ENCODE measurements around the gene GAK. TPM values are rescaled to one million over a fixed set of nuclear protein-coding genes. Genes with fewer than 3 reads are reported as not detected.

GAK gene
- total RNA-seq, 1 donor from 2014 or later: 130 TPM

DNA sequence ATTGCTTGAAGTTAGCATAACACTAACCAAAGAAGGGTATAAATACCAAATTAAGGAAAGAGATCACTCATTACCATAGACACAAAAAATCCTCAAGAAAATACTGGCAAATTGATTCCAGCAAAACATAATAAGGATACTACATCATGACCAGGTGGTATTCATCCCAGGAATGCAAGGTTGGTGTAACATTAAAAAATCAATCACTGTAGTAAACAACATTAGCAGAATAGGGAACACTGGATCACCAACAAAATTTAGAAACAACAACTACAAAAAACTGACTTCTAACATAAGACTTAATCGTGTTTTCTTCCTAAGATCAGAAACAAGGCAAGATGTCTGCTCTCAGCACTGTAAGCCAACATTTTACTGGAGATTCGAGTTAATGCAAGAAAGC is 14.1 kb downstream of the GAK start:
- Histone ChIP-seq H3K27ac (no peak overlapping the region), H3K4me3 (no peak overlapping the region), H3K27me3 (ENCODE audit: low read depth) (no peaks in the 10 kb centered on the region), H3K36me3 (peaks cover 8% of the 10 kb centered on the region), H3K4me1 (peaks cover 13% of the 10 kb centered on the region), H3K9me3 (no peaks in the 10 kb centered on the region)
- DNase-seq (no peak), ATAC-seq (no peak)
- TF ChIP-seq, protein P1, sequence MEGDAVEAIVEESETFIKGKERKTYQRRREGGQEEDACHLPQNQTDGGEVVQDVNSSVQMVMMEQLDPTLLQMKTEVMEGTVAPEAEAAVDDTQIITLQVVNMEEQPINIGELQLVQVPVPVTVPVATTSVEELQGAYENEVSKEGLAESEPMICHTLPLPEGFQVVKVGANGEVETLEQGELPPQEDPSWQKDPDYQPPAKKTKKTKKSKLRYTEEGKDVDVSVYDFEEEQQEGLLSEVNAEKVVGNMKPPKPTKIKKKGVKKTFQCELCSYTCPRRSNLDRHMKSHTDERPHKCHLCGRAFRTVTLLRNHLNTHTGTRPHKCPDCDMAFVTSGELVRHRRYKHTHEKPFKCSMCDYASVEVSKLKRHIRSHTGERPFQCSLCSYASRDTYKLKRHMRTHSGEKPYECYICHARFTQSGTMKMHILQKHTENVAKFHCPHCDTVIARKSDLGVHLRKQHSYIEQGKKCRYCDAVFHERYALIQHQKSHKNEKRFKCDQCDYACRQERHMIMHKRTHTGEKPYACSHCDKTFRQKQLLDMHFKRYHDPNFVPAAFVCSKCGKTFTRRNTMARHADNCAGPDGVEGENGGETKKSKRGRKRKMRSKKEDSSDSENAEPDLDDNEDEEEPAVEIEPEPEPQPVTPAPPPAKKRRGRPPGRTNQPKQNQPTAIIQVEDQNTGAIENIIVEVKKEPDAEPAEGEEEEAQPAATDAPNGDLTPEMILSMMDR (IDR thresholded peaks at IDR 0.05): no peak
- intact Hi-C loops (cut with DNase I): no loop called here

DNA sequence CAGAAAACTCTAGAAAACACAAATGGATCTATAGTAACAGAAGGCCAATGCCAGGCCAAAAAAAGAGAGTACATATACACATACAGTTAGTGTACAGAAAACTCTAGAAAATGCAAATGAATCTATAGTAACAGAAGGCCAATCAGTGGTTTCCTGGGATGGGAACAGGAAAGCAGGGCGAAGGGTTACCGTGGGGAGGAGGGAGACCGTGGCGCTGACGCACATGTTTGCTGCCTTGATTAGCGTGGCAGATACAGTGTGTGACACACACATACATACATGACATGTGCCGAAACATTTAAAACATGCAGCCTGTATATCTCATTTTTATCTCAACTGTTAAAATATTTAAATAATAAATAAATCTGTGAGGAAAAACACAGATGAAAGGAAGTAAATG is 14.7 kb downstream of the GAK start:
- Histone ChIP-seq H3K9me3 (no peaks in the 10 kb centered on the region), H3K4me1 (peaks cover 16% of the 10 kb centered on the region), H3K36me3 (peaks cover 10% of the 10 kb centered on the region), H3K4me3 (no peak overlapping the region), H3K27ac (no peak overlapping the region), H3K27me3 (ENCODE audit: low read depth) (no peaks in the 10 kb centered on the region)
- intact Hi-C loops (cut with DNase I): no loop called here
- ATAC-seq (no peak), DNase-seq (peak; percentile 15)
- TF ChIP-seq, protein P1 (IDR thresholded peaks at IDR 0.05): no peak

DNA sequence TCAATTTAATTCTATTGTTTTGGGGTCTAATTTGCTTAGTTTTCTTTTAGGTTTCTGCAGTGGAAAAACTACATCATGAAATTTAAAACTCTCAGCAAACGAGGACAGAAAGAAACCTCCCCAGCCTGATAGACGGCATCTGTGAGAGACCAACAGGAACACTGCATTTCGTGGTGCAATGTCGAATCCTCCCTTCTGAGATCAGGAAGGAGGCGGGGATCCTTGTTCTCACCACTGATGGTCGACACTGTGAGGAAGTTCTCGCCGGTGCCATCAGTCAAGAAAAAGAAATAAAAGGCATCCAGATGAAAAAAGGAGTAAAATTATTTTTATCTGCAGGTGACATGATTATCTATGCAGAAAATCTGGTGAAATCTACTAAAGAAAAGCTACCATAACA is 16.5 kb downstream of the GAK start:
- peak; percentile 38 for DNase-seq
- H3K4me3 ChIP-seq: peak overlapping the region; percentile 27
- ATAC-seq: peak; percentile 70 to 74
- no peak overlapping the region for H3K27ac ChIP-seq
- no peaks in the 10 kb centered on the region for H3K27me3 ChIP-seq (ENCODE audit: low read depth)
- no peaks in the 10 kb centered on the region for H3K9me3 ChIP-seq
- peaks cover 28% of the 10 kb centered on the region for H3K36me3 ChIP-seq
- H3K4me1 ChIP-seq: peaks cover 25% of the 10 kb centered on the region
- intact Hi-C loops (cut with DNase I): no loop called here
- TF ChIP-seq, protein P1 (IDR thresholded peaks at IDR 0.05): no peak

DNA sequence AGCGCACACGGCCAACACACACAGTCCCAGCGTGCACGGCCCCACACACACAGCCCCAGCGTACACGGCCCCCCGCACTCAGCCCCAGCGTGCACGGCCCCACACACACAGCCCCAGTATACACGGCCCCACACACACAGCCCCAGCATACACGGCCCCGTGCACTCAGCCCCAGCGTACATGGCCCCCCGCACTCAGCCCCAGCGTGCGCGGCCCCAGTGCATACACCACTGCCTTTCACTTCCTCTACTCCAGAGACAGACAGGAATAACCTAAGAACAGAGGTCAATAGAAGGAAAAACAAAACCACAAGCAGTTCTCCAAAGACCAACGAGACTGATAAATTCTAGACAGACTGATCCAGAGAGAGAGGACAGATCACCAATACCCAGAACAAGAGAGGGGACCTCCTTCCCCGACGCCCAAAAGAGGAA is 17.1 kb downstream of the GAK start:
- peaks cover 25% of the 10 kb centered on the region for H3K4me1 ChIP-seq
- peaks cover 32% of the 10 kb centered on the region for H3K36me3 ChIP-seq
- intact Hi-C loops (cut with DNase I): no loop called here
- H3K9me3 ChIP-seq: no peaks in the 10 kb centered on the region
- DNase-seq (peak; percentile 55), ATAC-seq (peak; percentile 44 to 70)
- H3K27ac ChIP-seq: no peak overlapping the region
- peak overlapping the region; percentile 27 for H3K4me3 ChIP-seq
- TF ChIP-seq, protein P1 (IDR thresholded peaks at IDR 0.05): no peak
- no peaks in the 10 kb centered on the region for H3K27me3 ChIP-seq (ENCODE audit: low read depth)

DNA sequence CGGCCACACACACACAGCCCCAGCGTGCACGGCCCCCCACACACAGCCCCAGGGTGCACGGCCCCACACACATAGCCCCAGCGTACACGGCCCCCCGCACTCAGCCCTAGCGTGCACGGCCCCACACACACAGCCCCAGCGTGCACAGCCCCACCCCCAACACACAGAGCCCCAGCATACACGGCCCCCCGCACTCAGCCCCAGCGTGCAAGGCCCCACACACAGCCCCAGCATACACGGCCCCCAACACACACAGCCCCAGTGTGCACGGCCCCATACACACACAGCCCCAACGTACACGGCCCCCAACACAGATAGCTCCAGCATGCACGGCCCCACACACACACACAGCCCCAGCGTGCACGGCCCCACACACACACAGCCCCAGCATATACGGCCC is 17.6 kb downstream of the GAK start:
- Histone ChIP-seq H3K27ac (no peak overlapping the region), H3K27me3 (ENCODE audit: low read depth) (no peaks in the 10 kb centered on the region), H3K9me3 (no peaks in the 10 kb centered on the region), H3K4me1 (peaks cover 25% of the 10 kb centered on the region), H3K36me3 (peaks cover 33% of the 10 kb centered on the region), H3K4me3 (no peak overlapping the region)
- TF ChIP-seq, protein P1 (IDR thresholded peaks at IDR 0.05): no peak
- DNase-seq (peak; percentile 35), ATAC-seq (no peak)
- intact Hi-C loops (cut with DNase I): no loop called here

DNA sequence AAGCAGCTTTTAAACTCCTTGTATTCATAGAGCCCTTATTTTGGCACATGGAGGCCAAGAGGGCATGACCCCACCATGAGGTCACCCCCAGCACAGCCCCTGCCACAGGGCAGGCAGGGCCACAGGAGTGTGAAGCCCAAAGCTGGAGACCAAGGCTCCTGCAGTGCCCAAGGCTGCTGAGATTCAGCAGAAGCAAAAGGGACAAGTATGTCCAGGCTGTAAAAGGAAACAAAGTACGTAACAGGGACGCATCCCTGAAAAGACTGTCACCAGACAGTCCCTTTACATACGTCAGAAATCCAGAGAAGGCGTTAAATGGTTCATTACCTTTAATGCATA is 18.9 kb downstream of the GAK start:
- no peaks in the 10 kb centered on the region for H3K9me3 ChIP-seq
- no peak for ATAC-seq
- peaks cover 30% of the 10 kb centered on the region for H3K4me1 ChIP-seq
- peak overlapping the region; percentile 78 for H3K27ac ChIP-seq
- H3K4me3 ChIP-seq: no peak overlapping the region
- H3K27me3 ChIP-seq (ENCODE audit: low read depth): no peaks in the 10 kb centered on the region
- intact Hi-C loops (cut with DNase I): no loop called here
- H3K36me3 ChIP-seq: peaks cover 40% of the 10 kb centered on the region
- no peak for DNase-seq
- TF ChIP-seq, protein P1 (IDR thresholded peaks at IDR 0.05): no peak

All from lower lobe of right lung (tissue), 2 donors.